GM19468 (cell line): ENCODE results near the gene RAB43.
"Not testable (repeated sequence)": the region's sequence is repeated elsewhere in the genome, so short reads cannot be mapped to it uniquely, and the experiment has no call there.

Source experiments
- ATAC-seq: cut with Tn5 transposase; IDR thresholded peaks from one replicate; pipeline ENCODE4 v1.9.1; 2021; ENCODE audit warnings: mild to moderate bottlenecking, moderate library complexity, moderate number of reproducible peaks; ENCODE audit not compliant: unreplicated experiment; ENCODE audit errors: extremely low read depth

Gene RAB43

GRCh38 chr3:129101370-129102138 lies 20.1 kb downstream of the RAB43 start:
- no peak for ATAC-seq

GRCh38 chr3:129100274-129100673 lies 21.3 kb downstream of the RAB43 start:
- no peak for ATAC-seq

GRCh38 chr3:129095285-129095684 lies 26.3 kb downstream of the RAB43 start:
- ATAC-seq = no peak

- ATAC-seq = not testable (repeated sequence)
Observed at GRCh38 chr3:129088312-129088711, 33.3 kb downstream of the RAB43 start.

GRCh38 chr3:129087904-129088303 lies 33.7 kb downstream of the RAB43 start:
- not testable (repeated sequence) for ATAC-seq

- ATAC-seq = no peak
Observed at GRCh38 chr3:129087138-129087702, 34.4 kb downstream of the RAB43 start.

GRCh38 chr3:129085818-129086217 lies 35.8 kb downstream of the RAB43 start:
- ATAC-seq = no peak

- ATAC-seq = no peak
Observed at GRCh38 chr3:129085165-129085715, 36.4 kb downstream of the RAB43 start.

GRCh38 chr3:129084501-129084900 lies 37.1 kb downstream of the RAB43 start:
- no peak for ATAC-seq

GRCh38 chr3:129082026-129082425 lies 39.6 kb downstream of the RAB43 start:
- ATAC-seq = no peak

- no peak for ATAC-seq
Observed at GRCh38 chr3:129081503-129081902, 40.1 kb downstream of the RAB43 start.

- no peak for ATAC-seq
Observed at GRCh38 chr3:129078510-129078909, 43.1 kb downstream of the RAB43 start.

- ATAC-seq = no peak
Observed at GRCh38 chr3:129077222-129077621, 44.4 kb downstream of the RAB43 start.

GRCh38 chr3:129070086-129070885 lies 51.3 kb downstream of the RAB43 start:
- no peak for ATAC-seq

- not testable (repeated sequence) for ATAC-seq
Observed at GRCh38 chr3:129069313-129070085, 52.1 kb downstream of the RAB43 start.

- ATAC-seq = no peak
Observed at GRCh38 chr3:129068291-129068886, 53.2 kb downstream of the RAB43 start.

GRCh38 chr3:129067719-129068118 lies 53.9 kb downstream of the RAB43 start:
- not testable (repeated sequence) for ATAC-seq

- no peak for ATAC-seq
Observed at GRCh38 chr3:129065720-129066073, 55.9 kb downstream of the RAB43 start.

GRCh38 chr3:129065016-129065719 lies 56.4 kb downstream of the RAB43 start:
- ATAC-seq = no peak
